Parathyroid adenoma (tissue), 2 donors: ENCODE results near the gene PTPN14.

Experiments used
- H2AFZ ChIP-seq: fragments of 300-600 bp; sonication (generic); one replicate; pipeline ENCODE4 v1.7.0; 2017; ENCODE audit warnings: antibody characterized with exemption, mild to moderate bottlenecking
- H3K27ac ChIP-seq: fragments of 300-600 bp; sonication (generic); one replicate; pipeline ENCODE4 v1.7.0; 2017
- H3K27me3 ChIP-seq: fragments of 300-600 bp; sonication (generic); one replicate; pipeline ENCODE4 v1.7.0; 2017; ENCODE audit warnings: low read length; ENCODE audit not compliant: control insufficient read depth, insufficient read depth
- H3K36me3 ChIP-seq: fragments of 300-600 bp; sonication (generic); one replicate; pipeline ENCODE4 v1.7.0; 2017; ENCODE audit warnings: low read length; ENCODE audit not compliant: control insufficient read depth, insufficient read depth
- H3K4me1 ChIP-seq: fragments of 300-600 bp; sonication (generic); one replicate; pipeline ENCODE4 v1.7.0; 2017; ENCODE audit warnings: control low read depth
- H3K4me2 ChIP-seq: fragments of 300-600 bp; sonication (generic); one replicate; pipeline ENCODE4 v1.7.0; 2017; ENCODE audit warnings: low read length
- H3K4me3 ChIP-seq: fragments of 300-600 bp; sonication (generic); one replicate; pipeline ENCODE4 v1.7.0; 2017; ENCODE audit warnings: low read depth, low read length
- H3K79me2 ChIP-seq: fragments of 300-600 bp; sonication (generic); one replicate; pipeline ENCODE4 v1.7.0; 2017; ENCODE audit warnings: control low read depth
- H3K9ac ChIP-seq: fragments of 300-600 bp; sonication (generic); one replicate; pipeline ENCODE4 v1.7.0; 2017; ENCODE audit warnings: mild to moderate bottlenecking
- H3K9me3 ChIP-seq: fragments of 300-600 bp; sonication (generic); one replicate; pipeline ENCODE4 v1.7.0; 2017; ENCODE audit warnings: low read length; ENCODE audit not compliant: control insufficient read depth
- CTCF ChIP-seq: fragments of 300-600 bp; sonication (generic); IDR thresholded peaks from one replicate; pipeline ENCODE4 v1.7.0; 2017; ENCODE audit warnings: antibody characterized with exemption, mild to moderate bottlenecking
- donor health status: primary hyperparathyroidism.

The PTPN14 gene

DNA sequence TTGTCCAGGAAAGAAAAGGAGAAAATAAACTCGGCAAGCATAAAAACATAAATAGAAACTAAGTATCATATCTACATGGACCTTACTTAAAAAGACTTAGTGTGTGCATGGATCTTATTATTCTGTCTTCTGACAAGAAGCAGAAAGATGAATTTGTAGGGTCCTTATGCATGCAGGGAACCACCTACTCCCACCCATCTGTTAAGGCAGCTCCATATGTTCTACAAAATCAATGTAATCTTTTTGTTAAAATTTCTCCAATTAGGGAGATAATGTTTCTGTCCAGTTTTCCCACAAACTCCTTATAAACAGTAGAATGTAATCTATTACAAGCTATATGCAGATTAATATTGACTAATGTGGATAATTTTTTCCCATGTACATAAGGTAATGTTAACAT is 13.9 kb upstream of the PTPN14 start:
- Histone ChIP-seq H3K4me3 (no peak overlapping the region), H3K4me2 (no peak overlapping the region), H3K9me3 (no peaks in the 10 kb centered on the region), H3K36me3 (no peaks in the 10 kb centered on the region), H2AFZ (no peak overlapping the region), H3K79me2 (no peaks in the 10 kb centered on the region), H3K9ac (no peak overlapping the region), H3K4me1 (no peaks in the 10 kb centered on the region), H3K27ac (no peak overlapping the region), H3K27me3 (no peaks in the 10 kb centered on the region)
- no peak for TF ChIP-seq CTCF

DNA sequence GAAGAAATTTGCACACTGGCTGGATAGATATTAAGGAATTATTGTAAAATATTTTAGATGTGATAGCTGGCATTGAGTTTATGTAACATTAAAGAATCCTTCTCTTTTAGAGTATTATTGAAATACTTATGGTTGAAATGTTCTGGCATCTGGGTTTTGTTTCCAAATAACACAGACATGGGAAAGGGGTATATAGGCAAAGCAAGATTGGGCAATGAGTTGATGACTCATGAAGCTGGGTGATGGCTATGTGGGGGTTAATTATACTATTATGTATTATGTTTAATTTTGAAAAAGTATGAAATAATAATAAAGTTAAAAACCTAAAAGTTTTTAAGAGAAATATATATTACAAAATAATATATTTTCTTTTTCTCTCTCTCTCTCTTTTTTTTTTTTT is 12.5 kb upstream of the PTPN14 start:
- no peaks in the 10 kb centered on the region for H3K79me2 ChIP-seq
- TF ChIP-seq CTCF = no peak
- no peak overlapping the region for H3K4me3 ChIP-seq
- H3K4me2 ChIP-seq = no peak overlapping the region
- no peaks in the 10 kb centered on the region for H3K27me3 ChIP-seq
- no peak overlapping the region for H2AFZ ChIP-seq
- no peak overlapping the region for H3K27ac ChIP-seq
- no peaks in the 10 kb centered on the region for H3K4me1 ChIP-seq
- no peak overlapping the region for H3K9ac ChIP-seq
- H3K36me3 ChIP-seq = no peaks in the 10 kb centered on the region
- H3K9me3 ChIP-seq = no peaks in the 10 kb centered on the region

GRCh38 chr1:214557952-214558735 is 6.7 kb upstream of the PTPN14 start:
- no peak for TF ChIP-seq CTCF
- no peak overlapping the region for H3K4me3 ChIP-seq
- H3K79me2 ChIP-seq = no peaks in the 10 kb centered on the region
- H3K27ac ChIP-seq = no peak overlapping the region
- H3K9ac ChIP-seq = no peak overlapping the region
- no peaks in the 10 kb centered on the region for H3K9me3 ChIP-seq
- H3K27me3 ChIP-seq = no peaks in the 10 kb centered on the region
- no peaks in the 10 kb centered on the region for H3K4me1 ChIP-seq
- H3K4me2 ChIP-seq = no peak overlapping the region
- H3K36me3 ChIP-seq = no peaks in the 10 kb centered on the region
- no peak overlapping the region for H2AFZ ChIP-seq

GRCh38 chr1:214553142-214553710 is 1.8 kb upstream of the PTPN14 start:
- Histone ChIP-seq H3K27ac (no peak overlapping the region), H3K36me3 (no peaks in the 10 kb centered on the region), H2AFZ (no peak overlapping the region), H3K9me3 (no peaks in the 10 kb centered on the region), H3K4me1 (no peaks in the 10 kb centered on the region), H3K27me3 (no peaks in the 10 kb centered on the region), H3K4me3 (no peak overlapping the region), H3K4me2 (no peak overlapping the region), H3K9ac (no peak overlapping the region), H3K79me2 (peaks cover 2% of the 10 kb centered on the region)
- TF ChIP-seq CTCF = no peak
